ENCODE measurements around the gene LRRC3C. TPM values are rescaled to one million over a fixed set of nuclear protein-coding genes. Genes with fewer than 3 reads are reported as not detected.

Gene LRRC3C
- total RNA-seq, 2 donors from 2014 or later = not detected

DNA sequence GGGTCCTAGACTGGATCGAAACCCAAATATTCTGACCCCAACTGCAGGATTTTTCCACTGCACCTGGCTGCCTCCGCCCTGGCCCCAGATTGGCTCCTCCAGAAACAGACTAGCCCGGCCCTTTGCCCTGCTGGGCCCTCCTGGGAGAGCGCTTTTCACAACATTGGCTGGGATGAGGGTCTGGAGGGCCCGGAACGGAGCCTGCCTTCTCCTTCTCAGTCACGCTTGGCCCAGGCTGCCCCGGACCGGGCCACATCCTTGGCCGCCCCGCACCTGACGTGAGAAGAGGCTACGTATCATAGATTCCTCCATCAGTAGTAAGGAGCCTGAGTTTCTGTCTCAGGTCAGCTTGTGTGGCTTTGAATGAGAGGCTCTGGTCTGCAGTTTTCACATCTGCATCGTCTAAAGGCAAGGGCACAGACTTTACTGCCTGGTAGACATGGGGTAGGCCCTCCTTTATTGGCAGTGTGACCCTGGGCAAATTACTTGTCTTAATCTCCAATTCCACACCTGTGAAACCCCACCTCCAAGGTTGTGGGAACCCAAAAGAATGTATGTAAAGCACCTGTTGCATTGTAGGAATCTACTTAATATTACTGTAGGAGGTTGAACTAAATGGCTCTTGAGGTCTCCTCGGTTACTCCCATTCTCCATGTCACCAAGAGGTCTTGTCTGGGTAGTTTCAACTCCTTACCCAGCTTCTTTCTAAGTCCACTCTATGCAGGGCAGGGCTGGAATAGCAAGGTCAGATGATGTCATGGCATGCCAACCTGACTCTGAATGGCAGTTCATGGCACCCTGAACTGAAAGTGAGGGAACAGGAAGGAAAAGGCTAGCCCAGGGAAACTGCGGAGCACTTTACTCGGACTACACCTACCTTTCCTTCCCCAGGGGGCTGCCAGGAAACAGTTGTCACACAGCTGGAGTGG, 661 bp downstream of the LRRC3C start:
- no peaks in the 10 kb centered on the region for H3K27me3 ChIP-seq (replicated peaks; ENCODE audit: insufficient read depth)
- peak; percentile 34 for DNase-seq (ENCODE audit: low spot score)
- WGBS = 21% methylated on average over 17 of the region's 17 CpGs
- H3K9me3 ChIP-seq = no peaks in the 10 kb centered on the region
- H3K27ac ChIP-seq = peak overlapping the region; percentile 79 to 90
- TF ChIP-seq POLR2AphosphoS5 (IDR thresholded peaks at IDR 0.05) (no peak), POLR2A (IDR thresholded peaks at IDR 0.05) (no peak)
- TF ChIP-seq, protein P1, sequence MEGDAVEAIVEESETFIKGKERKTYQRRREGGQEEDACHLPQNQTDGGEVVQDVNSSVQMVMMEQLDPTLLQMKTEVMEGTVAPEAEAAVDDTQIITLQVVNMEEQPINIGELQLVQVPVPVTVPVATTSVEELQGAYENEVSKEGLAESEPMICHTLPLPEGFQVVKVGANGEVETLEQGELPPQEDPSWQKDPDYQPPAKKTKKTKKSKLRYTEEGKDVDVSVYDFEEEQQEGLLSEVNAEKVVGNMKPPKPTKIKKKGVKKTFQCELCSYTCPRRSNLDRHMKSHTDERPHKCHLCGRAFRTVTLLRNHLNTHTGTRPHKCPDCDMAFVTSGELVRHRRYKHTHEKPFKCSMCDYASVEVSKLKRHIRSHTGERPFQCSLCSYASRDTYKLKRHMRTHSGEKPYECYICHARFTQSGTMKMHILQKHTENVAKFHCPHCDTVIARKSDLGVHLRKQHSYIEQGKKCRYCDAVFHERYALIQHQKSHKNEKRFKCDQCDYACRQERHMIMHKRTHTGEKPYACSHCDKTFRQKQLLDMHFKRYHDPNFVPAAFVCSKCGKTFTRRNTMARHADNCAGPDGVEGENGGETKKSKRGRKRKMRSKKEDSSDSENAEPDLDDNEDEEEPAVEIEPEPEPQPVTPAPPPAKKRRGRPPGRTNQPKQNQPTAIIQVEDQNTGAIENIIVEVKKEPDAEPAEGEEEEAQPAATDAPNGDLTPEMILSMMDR (IDR thresholded peaks at IDR 0.05) = no peak
- H3K4me3 ChIP-seq = peak overlapping the region; percentile 87 to 90
- intact Hi-C loops (cut with DNase I) = loop anchor here (2.0 kb wide), 1 partner anchor 53 kb away; the partner anchor contains the start of gene PSMD3
- peaks cover 3% of the 10 kb centered on the region for H3K4me1 ChIP-seq (replicated peaks)
- H3K36me3 ChIP-seq = peaks cover 0 to 6% of the 10 kb centered on the region in 2 donors

- no peak overlapping the region for H3K4me3 ChIP-seq
- 71% methylated on average over 8 of the region's 8 CpGs for WGBS
- no peak for DNase-seq (ENCODE audit: low spot score)
- no peaks in the 10 kb centered on the region for H3K36me3 ChIP-seq
- H3K4me1 ChIP-seq (replicated peaks) = peaks cover 3% of the 10 kb centered on the region
- TF ChIP-seq POLR2AphosphoS5 (IDR thresholded peaks at IDR 0.05) = no peak
- TF ChIP-seq POLR2A (IDR thresholded peaks at IDR 0.05) = no peak
- TF ChIP-seq, protein P1 (IDR thresholded peaks at IDR 0.05) = no peak
- H3K27ac ChIP-seq = peak overlapping the region in 1 of 2 donors; percentile 79
- intact Hi-C loops (cut with DNase I) = no loop called here
- H3K27me3 ChIP-seq (replicated peaks; ENCODE audit: insufficient read depth) = no peaks in the 10 kb centered on the region
- no peaks in the 10 kb centered on the region for H3K9me3 ChIP-seq
Observed at GRCh38 chr17:39928858-39929645, 1.5 kb downstream of the LRRC3C start.

- intact Hi-C loops (cut with DNase I) = no loop called here
Observed at GRCh38 chr17:39929646-39930407, 2.3 kb downstream of the LRRC3C start.

GRCh38 chr17:39933912-39934311, 6.4 kb downstream of the LRRC3C start:
- H3K4me3 ChIP-seq = no peak overlapping the region
- no peak for DNase-seq (ENCODE audit: low spot score)
- H3K4me1 ChIP-seq (replicated peaks) = no peaks in the 10 kb centered on the region
- intact Hi-C loops (cut with DNase I) = no loop called here
- H3K27me3 ChIP-seq (replicated peaks; ENCODE audit: insufficient read depth) = no peaks in the 10 kb centered on the region
- WGBS = 84% methylated on average over 5 of the region's 5 CpGs
- peak overlapping the region in 1 of 2 donors; percentile 61 for H3K27ac ChIP-seq
- H3K9me3 ChIP-seq = no peaks in the 10 kb centered on the region
- H3K36me3 ChIP-seq = no peaks in the 10 kb centered on the region
- TF ChIP-seq POLR2AphosphoS5 (IDR thresholded peaks at IDR 0.05) (no peak), POLR2A (IDR thresholded peaks at IDR 0.05) (no peak)
- TF ChIP-seq, protein P1 (IDR thresholded peaks at IDR 0.05) = no peak

More at GRCh38 chr17:39929646-39930407, 2.3 kb downstream of the LRRC3C start:
- TF ChIP-seq POLR2A (IDR thresholded peaks at IDR 0.05) (no peak), POLR2AphosphoS5 (IDR thresholded peaks at IDR 0.05) (no peak)
- TF ChIP-seq, protein P1 (IDR thresholded peaks at IDR 0.05) = no peak
- Histone ChIP-seq H3K4me3 (no peak overlapping the region), H3K27ac (no peak overlapping the region), H3K36me3 (no peaks in the 10 kb centered on the region), H3K4me1 (replicated peaks) (peaks cover 3% of the 10 kb centered on the region), H3K27me3 (replicated peaks; ENCODE audit: insufficient read depth) (no peaks in the 10 kb centered on the region), H3K9me3 (no peaks in the 10 kb centered on the region)
- WGBS = 92% methylated on average over 5 of the region's 5 CpGs
- no peak for DNase-seq (ENCODE audit: low spot score)
